Neural cell (in vitro differentiated cells): ENCODE measurements around the gene PGAP2. TPM values are rescaled to one million over a fixed set of nuclear protein-coding genes. Genes with fewer than 3 reads are reported as not detected.

Experiments used
- H2AFZ ChIP-seq: fragments of 200-600, 300-800 bp; sonication (generic), shearing (Covaris generic); 2 replicates; pipeline ENCODE4 v1.6.0; 2014; ENCODE audit warnings: low read depth, mild to moderate bottlenecking, antibody characterized with exemption, low read length, moderate library complexity
- H3F3A ChIP-seq: fragments of 200-600 bp; shearing (Covaris generic); 2 replicates; pipeline ENCODE4 v1.6.1; 2016; ENCODE audit warnings: mild to moderate bottlenecking, moderate library complexity, mixed read lengths, antibody characterized with exemption, low read length; ENCODE audit not compliant: insufficient read depth, poor library complexity, severe bottlenecking
- H3K27ac ChIP-seq: fragments of 200-600, 300-800 bp; sonication (generic), shearing (Covaris generic); 2 replicates; pipeline ENCODE4 v1.5.1; 2014; ENCODE audit warnings: mild to moderate bottlenecking, low read length, moderate library complexity
- H3K27me3 ChIP-seq: fragments of 300-800, 200-600 bp; sonication (generic), shearing (Covaris generic); 2 replicates; pipeline ENCODE4 v1.6.0; 2014; ENCODE audit warnings: mild to moderate bottlenecking, low read depth, low read length, moderate library complexity; ENCODE audit not compliant: insufficient read depth
- H3K36me3 ChIP-seq: fragments of 300-800, 200-600 bp; sonication (generic), shearing (Covaris generic); 2 replicates; pipeline ENCODE4 v1.5.1; 2014; ENCODE audit warnings: mild to moderate bottlenecking, antibody characterized with exemption, low read length, moderate library complexity; ENCODE audit not compliant: insufficient read depth
- H3K4me2 ChIP-seq: fragments of 300-800, 200-600 bp; sonication (generic), shearing (Covaris generic); 2 replicates; pipeline ENCODE4 v1.6.0; 2014; ENCODE audit warnings: mild to moderate bottlenecking, low read length
- H3K4me3 ChIP-seq: fragments of 300-800, 200-600 bp; sonication (generic), shearing (Covaris generic); 2 replicates; pipeline ENCODE4 v1.5.1; 2014; ENCODE audit warnings: mild to moderate bottlenecking, low read length, moderate library complexity
- H3K79me2 ChIP-seq: fragments of 200-600 bp; shearing (Covaris generic); replicated peaks from 2 replicates; pipeline ENCODE4 v1.6.0; 2014; ENCODE audit warnings: mild to moderate bottlenecking, low read length, moderate library complexity; ENCODE audit not compliant: insufficient read depth
- H3K9ac ChIP-seq: fragments of 300-800, 200-600 bp; sonication (generic), shearing (Covaris generic); 2 replicates; pipeline ENCODE4 v1.6.1; 2016; ENCODE audit warnings: mild to moderate bottlenecking, low read length, mixed read lengths
- H3K9me2 ChIP-seq: fragments of 200-600 bp; shearing (Covaris generic); 2 replicates; pipeline ENCODE4 v1.6.1; 2016; ENCODE audit warnings: mild to moderate bottlenecking, low read length, mixed read lengths; ENCODE audit not compliant: insufficient read depth
- H3K9me3 ChIP-seq: fragments of 200-600, 300-800 bp; sonication (generic), shearing (Covaris generic); 2 replicates; pipeline ENCODE4 v1.6.1; 2016; ENCODE audit warnings: mild to moderate bottlenecking, mixed run types, low read length, moderate library complexity, mixed read lengths
- H4K20me1 ChIP-seq: fragments of 200-600 bp; shearing (Covaris generic); 2 replicates; pipeline ENCODE4 v1.6.1; 2016; ENCODE audit warnings: mild to moderate bottlenecking, mixed run types; ENCODE audit not compliant: insufficient read depth
- EP300 ChIP-seq: fragments of 450-650 bp; conservative IDR thresholded peaks from 2 replicates; pipeline ENCODE4 v1.6.1; 2014; ENCODE audit warnings: antibody characterized with exemption, mild to moderate bottlenecking, moderate library complexity; ENCODE audit not compliant: poor library complexity, severe bottlenecking
- EZH2 ChIP-seq: fragments of 200-600, 300-800 bp; shearing (Covaris generic), sonication (generic); IDR thresholded peaks from 2 replicates; pipeline ENCODE4 v1.6.1; 2014; ENCODE audit warnings: antibody characterized with exemption, low read length, borderline replicate concordance, mild to moderate bottlenecking; ENCODE audit not compliant: insufficient read depth, poor library complexity, severe bottlenecking
- MXI1 ChIP-seq: fragments of 450-650 bp; conservative IDR thresholded peaks from 2 replicates; pipeline ENCODE4 v1.6.1; 2014; ENCODE audit warnings: antibody characterized with exemption, mild to moderate bottlenecking; ENCODE audit not compliant: poor library complexity, severe bottlenecking
- POLR2AphosphoS5 ChIP-seq: IDR thresholded peaks from 2 replicates; pipeline ENCODE4 v1.6.1; 2012
- RAD21 ChIP-seq: fragments of 450-650 bp; conservative IDR thresholded peaks from 2 replicates; pipeline ENCODE4 v1.6.1; 2014; ENCODE audit warnings: antibody characterized with exemption, mild to moderate bottlenecking, moderate library complexity
- REST ChIP-seq: IDR thresholded peaks from 2 replicates; pipeline ENCODE4 v1.6.1; 2012; ENCODE audit warnings: borderline replicate concordance
- SMC3 ChIP-seq: fragments of 450-650 bp; conservative IDR thresholded peaks from 2 replicates; pipeline ENCODE4 v1.6.1; 2014; ENCODE audit warnings: antibody characterized with exemption, mild to moderate bottlenecking, moderate library complexity; ENCODE audit not compliant: poor library complexity
- TAF1 ChIP-seq: IDR thresholded peaks from 2 replicates; pipeline ENCODE4 v1.6.1; 2012; ENCODE audit warnings: low read depth
- polyA plus RNA-seq: library from polyadenylated mRNA; depleted of rRNA; stranded (reverse); fragments of >200 nt; gene quantifications from 2 replicates; pipeline ENCODE4 v1.2.3, GENCODE V29; 2014
- TF ChIP-seq, protein P1 (sequence below): fragments of 450-650 bp; IDR thresholded peaks from 2 replicates; pipeline ENCODE4 v1.5.1; 2014; ENCODE audit warnings: antibody characterized with exemption, mild to moderate bottlenecking, moderate library complexity; ENCODE audit not compliant: poor library complexity, severe bottlenecking

PGAP2 gene
- polyA plus RNA-seq, 1 donor from 2014 or later, result 30.1 TPM

DNA sequence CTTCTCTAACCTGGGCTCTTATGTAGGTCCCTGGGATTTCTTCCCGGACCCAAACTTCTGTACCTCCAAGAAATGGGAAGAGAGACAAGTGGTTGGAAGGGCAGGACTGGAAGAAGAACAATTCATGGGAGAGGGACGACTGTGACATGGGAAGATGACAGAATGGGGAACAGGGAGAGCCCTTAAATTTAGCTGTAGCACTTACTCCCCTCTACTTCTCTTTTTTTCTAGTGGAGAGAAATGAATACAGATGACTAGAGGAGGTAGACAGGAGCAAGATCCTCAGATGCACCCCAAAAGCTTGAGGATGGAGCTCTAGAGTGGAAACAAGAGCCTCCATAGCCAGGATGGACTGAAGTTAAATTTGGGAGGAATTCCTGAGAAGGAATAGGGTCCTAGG, 30.1 kb downstream of the PGAP2 start:
- Histone ChIP-seq H2AFZ (no peak overlapping the region), H3K27me3 (no peaks in the 10 kb centered on the region), H3K79me2 (no peaks in the 10 kb centered on the region), H4K20me1 (no peaks in the 10 kb centered on the region), H3K9ac (no peak overlapping the region), H3K27ac (no peak overlapping the region), H3F3A (no peaks in the 10 kb centered on the region), H3K36me3 (no peaks in the 10 kb centered on the region), H3K4me3 (no peak overlapping the region), H3K9me3 (no peaks in the 10 kb centered on the region), H3K4me2 (no peak overlapping the region), H3K9me2 (no peaks in the 10 kb centered on the region)
- TF ChIP-seq, protein P1, sequence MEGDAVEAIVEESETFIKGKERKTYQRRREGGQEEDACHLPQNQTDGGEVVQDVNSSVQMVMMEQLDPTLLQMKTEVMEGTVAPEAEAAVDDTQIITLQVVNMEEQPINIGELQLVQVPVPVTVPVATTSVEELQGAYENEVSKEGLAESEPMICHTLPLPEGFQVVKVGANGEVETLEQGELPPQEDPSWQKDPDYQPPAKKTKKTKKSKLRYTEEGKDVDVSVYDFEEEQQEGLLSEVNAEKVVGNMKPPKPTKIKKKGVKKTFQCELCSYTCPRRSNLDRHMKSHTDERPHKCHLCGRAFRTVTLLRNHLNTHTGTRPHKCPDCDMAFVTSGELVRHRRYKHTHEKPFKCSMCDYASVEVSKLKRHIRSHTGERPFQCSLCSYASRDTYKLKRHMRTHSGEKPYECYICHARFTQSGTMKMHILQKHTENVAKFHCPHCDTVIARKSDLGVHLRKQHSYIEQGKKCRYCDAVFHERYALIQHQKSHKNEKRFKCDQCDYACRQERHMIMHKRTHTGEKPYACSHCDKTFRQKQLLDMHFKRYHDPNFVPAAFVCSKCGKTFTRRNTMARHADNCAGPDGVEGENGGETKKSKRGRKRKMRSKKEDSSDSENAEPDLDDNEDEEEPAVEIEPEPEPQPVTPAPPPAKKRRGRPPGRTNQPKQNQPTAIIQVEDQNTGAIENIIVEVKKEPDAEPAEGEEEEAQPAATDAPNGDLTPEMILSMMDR, result no peak
- TF ChIP-seq MXI1, result no peak
- no peak for TF ChIP-seq RAD21
- TF ChIP-seq SMC3, result no peak
- no peak for TF ChIP-seq TAF1
- TF ChIP-seq POLR2AphosphoS5, result no peak
- TF ChIP-seq EZH2, result no peak
- no peak for TF ChIP-seq EP300
- no peak for TF ChIP-seq REST

GRCh38 chr11:3840004-3840869, 31.9 kb downstream of the PGAP2 start:
- H3K79me2 ChIP-seq, result no peaks in the 10 kb centered on the region
- no peaks in the 10 kb centered on the region for H4K20me1 ChIP-seq
- H3K4me3 ChIP-seq, result peak overlapping the region; percentile 65
- no peak for TF ChIP-seq EZH2
- TF ChIP-seq SMC3, result no peak
- no peak for TF ChIP-seq EP300
- no peak for TF ChIP-seq TAF1
- TF ChIP-seq, protein P1, result no peak
- TF ChIP-seq MXI1, result no peak
- TF ChIP-seq RAD21, result no peak
- no peak for TF ChIP-seq REST
- H3K9me3 ChIP-seq, result no peaks in the 10 kb centered on the region
- H3F3A ChIP-seq, result no peaks in the 10 kb centered on the region
- H3K36me3 ChIP-seq, result no peaks in the 10 kb centered on the region
- H3K27ac ChIP-seq, result no peak overlapping the region
- H3K9ac ChIP-seq, result peak overlapping the region; percentile 57
- H2AFZ ChIP-seq, result no peak overlapping the region
- no peaks in the 10 kb centered on the region for H3K9me2 ChIP-seq
- no peak overlapping the region for H3K4me2 ChIP-seq
- no peaks in the 10 kb centered on the region for H3K27me3 ChIP-seq
